Pons (tissue), 1 donor: Measurements from ENCODE around the gene JAKMIP1.

Source experiments
- DNase-seq: peaks from one replicate; pipeline ENCODE4 v3.0.0-alpha.2; 2016; ENCODE audit warnings: low spot score

The JAKMIP1 gene

DNA sequence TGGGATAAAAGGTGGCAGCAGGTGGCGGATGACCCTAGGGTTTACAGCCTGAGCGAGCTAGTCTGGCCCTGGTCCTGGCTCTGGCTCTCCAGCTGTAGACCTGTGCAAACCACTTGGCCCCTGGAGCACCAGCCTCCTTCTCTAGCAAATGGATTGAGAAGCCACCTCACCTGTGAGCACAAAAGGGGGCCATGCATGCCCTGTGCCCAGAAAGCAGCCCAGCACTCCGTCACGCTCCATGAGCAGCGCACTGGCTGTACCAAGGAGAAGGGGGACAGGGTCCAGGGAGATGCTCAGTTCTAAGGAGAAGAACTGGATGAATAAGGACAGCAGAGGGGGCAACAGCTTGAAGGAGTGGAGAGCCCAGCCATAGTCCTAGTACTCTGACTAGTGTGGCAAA, 135.2 kb downstream of the JAKMIP1 start:
- DNase-seq, result no peak

DNA sequence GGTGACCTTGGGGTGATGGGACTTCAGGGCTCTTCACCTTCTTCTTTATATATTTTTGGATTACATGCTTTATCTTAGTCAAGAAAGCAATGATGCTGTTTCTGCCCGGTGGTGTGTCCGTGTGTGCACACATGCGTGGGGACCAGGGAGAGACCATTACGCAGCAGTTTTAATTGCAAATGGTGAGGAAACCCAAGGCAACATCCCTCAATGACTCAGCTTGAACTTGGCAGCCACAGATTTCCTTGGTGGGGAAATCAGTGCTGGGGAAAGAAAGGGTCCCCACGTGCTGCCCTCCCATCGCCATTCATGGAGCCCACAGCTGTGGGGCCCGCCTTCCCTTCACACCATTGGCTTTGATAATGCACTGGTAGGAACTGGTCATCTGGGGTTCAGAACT, 136.0 kb downstream of the JAKMIP1 start:
- DNase-seq, result no peak

DNA sequence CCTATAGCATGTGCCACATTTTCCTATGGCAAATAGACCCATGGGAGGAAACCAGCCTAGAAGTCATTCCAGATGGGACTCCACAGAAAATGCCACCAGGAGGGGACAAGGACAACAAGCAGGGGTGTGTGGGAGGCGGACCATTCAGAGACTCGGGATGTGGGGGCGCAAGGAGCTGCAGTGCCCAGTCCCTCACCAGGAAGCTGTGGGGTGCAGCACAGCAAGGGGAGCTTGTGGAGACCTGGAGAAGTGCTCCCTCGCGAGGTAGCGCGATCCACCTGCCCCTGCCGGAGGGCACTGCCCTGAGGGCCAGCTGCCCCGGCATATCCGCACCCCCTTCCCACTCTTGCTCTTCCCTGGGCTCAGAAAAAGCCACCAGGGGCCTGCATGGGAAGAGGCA, 136.7 kb downstream of the JAKMIP1 start:
- DNase-seq, result no peak

DNA sequence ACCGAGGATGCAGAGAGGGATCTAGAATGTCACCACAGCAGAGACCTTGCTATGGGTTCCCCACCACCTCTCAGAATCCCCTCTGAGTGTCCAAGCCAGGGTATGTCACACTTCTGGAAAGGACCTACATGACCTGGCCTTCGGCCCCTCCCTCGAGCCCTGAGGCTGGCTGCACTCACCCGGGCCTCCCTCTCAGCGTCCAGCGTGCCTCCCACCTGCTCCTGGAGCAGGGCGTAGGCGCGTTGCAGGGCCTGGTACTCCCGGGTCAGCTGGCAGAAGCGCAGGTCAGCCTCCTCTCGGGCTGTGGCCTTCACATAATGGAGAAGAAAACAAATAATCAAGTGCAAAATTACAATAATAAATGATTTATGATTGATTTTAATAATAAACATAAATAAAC, 138.2 kb downstream of the JAKMIP1 start:
- no peak for DNase-seq

DNA sequence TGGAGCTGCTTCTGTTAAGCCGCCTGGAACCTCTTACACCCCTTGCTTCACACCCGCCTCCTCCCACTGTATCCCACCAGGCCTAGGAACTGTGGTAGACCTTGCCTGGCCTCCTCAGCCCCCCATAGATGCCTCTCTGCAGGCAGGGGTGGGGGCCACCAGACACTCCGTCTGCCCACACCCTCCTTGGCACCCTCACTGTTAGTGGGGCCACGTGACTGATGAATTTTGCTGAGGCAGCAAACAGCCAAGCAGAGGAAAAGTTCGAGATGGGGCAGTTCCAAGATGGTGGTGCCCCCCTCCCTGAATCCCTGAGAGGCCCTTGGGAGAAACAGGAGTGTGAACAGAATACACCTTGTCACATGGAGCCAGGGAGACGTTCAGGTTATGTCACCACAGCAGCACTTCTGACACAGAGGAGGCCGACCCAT, 141.0 kb downstream of the JAKMIP1 start:
- DNase-seq, result no peak

DNA sequence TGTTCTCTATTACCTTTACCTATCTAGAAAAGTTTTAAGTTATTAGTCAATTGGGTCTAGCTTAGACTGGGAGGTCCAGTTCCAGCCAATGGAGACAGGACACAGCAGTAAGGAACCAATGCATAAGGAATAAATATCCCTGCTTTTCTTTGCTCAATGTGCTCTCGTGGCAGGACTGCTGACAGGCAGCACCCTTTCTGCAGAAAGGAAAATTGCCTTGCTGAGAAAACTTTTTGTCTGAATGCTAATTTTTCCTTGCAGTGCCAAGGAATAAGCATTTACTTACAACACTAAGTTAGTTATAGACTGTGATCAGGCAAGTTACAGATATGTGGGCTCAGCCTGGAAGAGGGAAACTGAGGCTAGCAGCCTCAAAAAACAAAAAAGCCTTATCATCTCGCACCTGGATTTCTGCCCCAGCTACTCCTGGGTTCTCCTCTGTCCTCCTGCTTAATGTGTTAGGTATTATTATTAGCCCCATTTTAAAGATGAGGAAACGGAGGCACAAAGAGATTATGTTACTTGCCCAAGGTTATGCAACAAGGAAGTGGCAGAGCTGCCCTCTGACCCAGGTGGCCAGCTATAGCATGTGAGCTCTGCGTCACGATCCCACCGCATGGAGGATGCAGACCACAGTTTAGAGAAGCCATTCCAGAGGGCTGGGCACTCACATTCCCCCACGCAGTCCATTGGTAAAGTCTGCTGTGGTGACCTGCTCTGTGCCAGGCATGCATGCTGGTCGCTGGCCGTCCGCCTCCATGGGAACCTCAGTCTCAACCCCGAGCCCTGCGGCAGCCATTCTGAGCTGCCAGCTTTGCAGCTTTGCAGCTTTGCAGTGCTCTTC, 141.6 kb downstream of the JAKMIP1 start:
- DNase-seq, result no peak

DNA sequence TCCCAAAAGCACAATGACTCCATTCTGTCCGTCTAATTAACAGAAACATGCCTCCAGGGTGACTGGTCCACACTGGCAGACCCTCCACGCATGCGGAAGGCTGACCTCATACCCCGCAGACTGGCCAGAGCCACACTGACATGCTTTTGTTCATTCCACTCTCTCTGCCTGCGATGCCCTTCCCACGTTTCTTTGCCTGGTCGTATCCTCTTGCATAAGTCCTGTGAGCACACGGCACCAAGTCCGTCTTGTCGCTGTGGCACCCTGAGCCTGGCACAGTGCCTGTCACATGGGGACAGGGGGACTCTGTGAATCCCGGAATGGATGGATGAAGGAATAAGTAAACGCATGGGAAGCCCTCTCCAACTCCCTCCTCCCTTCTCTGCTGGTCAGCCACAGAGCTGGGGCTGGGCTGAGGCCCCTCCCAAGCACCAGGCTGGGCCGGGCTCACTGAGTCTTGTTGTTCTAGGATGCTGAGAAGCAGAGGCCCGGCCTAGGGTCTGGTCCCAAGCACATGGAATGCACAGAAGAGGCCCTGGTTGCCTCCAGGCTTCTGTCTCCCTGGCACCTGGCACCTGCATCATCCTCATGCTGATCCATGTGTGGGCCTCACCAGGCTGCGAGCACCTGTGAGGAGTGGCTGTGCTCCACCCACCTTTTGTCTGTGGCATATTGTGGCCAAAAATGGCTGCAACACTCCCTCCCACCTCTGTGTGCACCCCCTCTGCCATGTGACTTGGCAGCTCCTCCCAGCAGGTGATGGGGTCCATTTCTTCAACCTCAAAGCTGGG, 143.2 kb downstream of the JAKMIP1 start:
- DNase-seq, result peak; percentile 20

DNA sequence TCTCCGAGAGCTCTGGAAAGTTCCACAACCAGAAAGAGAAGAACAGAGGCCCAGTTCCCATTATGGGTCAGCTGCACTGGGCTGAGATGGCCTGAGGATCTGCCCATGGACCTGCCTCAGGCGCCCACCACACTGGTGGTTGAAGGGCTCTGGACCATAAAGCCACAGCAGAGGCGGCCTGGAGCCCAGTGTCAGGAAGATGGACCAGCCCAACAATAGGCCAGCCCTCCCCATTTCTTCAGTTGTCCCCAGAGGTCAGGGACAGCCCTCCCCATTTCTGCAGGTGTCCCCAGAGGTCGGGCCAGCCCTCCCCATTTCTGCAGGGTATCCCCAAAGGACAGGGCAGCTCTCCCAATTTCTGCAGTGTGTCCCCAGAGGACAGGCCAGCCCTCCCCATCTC, 144.9 kb downstream of the JAKMIP1 start:
- DNase-seq, result no peak

DNA sequence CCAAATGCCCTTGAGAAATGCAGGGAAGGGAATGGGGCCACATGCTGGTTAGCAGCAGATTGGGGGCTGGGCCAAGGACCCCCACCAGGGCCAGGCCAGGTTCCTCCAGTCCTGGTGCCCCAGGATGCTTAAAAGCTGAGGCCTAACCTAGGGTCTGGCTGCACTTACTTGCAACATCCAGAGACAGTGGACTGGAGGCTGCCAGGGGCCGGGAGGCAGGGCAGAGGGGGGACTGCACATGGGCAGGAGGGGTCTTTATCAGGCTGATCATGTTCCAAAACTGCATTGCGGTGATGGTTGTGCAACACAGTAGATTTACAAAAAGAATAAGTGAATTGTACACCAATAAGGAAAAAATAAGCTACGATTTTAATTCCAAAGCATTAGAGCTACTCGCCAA, 145.3 kb downstream of the JAKMIP1 start:
- no peak for DNase-seq

DNA sequence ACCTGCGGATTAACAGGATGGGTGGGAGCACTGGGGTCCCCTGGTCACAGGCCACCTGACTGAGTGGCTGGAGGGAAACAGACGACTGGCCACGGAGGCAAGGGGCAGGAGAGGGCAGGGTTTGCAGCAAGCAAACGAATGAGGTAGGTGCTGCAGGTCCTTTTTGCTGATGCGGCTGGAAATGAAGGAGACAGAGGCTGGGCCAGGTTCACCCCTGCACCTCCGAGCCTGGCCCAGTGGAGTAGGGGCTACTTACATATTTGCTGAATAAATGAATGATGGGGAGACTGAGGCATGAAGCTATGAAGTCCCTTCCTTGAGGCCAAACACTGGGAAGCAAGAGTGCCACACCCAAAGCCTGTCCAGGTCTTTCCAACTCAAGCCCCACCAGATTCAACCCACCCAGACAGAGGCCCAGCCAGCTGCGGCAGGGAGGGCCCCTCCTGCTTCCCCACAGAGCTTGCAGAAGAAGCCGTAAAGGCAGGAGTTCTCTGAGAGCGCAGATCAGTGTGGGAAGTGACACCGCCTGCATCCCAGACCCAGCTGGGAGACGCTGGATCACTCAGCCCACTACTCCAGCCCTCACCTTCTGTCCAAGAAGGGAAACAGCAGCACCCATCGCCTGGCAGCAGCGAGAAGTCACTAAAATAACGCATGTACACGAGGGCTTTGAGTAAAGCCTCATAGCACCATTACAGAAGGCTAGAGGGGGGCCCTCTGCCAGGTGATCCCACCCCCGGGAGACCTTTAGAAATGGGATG, 146.0 kb downstream of the JAKMIP1 start:
- no peak for DNase-seq

DNA sequence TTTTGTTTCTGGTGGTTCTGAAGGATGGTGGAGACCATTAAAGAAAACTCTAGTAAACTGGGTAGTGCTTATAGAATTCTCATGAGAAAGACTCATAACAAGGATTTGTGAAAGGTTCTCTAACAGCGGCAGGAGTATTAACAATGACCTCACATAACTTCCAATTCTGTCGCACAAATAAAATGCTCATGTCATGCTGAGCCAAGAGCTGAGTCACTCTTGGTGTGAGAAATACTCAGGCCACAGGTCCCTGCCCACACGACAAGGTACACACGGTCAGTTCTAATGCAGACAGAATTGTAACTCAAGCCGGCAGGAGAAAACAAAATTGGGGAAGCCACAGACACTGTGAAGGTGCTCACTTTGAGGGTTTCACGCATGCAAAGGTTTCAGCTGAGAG, 147.7 kb downstream of the JAKMIP1 start:
- no peak for DNase-seq

DNA sequence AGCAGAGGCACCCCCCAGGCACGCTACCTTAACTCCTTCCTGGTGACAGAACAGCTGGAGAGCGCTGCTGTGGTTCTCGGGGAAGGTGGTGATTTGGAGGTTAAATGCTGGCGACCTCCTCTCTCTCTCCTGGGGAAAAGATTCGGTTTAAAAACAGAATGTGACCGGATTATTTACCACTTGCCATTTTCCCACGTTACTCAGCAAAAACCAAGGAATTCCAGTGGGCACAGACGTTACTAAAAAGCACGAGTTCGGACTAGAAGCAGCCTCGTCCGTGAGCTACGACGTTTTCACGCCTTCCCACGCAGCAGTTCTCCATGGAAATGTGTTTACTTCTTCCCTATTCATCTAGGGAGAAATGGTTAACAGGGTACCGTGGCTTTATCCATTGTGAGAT, 149.8 kb downstream of the JAKMIP1 start:
- no peak for DNase-seq

DNA sequence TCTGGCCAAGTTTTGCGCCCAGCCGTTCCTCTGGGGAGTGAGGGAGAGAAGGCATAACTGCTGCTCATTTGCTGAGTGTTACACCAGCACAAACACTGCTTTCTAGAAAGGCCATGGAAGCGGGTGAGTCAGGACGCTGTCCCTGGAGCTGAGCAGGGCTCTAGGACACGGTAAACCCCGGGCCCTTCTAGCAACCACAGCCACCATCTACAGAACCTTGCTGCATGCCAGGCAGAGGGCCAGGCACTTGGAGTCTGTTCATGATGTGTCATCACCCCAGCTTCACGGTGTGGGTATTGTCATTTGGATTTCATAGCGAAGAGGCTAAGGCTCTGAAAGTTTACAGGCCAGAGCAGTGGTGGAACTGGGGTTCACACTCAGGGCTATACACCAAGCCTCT, 150.4 kb downstream of the JAKMIP1 start:
- no peak for DNase-seq

DNA sequence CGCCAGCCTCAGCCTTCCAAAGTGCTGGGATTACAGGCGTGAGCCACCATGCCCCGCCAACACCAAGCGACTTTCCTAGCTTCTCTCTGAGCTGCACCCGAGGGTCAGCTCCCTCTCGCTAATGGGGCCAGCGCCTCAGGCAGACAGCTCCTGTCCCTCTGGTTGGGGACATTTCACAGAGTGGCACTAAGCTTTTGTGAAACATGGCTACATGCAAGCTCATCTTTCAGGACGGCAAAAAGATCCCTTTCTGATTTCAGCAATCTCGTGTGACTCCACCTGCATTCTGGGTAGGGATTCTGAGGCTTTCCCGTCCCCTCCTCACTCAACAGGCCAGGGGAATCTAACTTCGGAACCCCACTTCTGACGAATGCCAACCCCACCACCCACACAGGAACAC, 151.1 kb downstream of the JAKMIP1 start:
- DNase-seq, result no peak

DNA sequence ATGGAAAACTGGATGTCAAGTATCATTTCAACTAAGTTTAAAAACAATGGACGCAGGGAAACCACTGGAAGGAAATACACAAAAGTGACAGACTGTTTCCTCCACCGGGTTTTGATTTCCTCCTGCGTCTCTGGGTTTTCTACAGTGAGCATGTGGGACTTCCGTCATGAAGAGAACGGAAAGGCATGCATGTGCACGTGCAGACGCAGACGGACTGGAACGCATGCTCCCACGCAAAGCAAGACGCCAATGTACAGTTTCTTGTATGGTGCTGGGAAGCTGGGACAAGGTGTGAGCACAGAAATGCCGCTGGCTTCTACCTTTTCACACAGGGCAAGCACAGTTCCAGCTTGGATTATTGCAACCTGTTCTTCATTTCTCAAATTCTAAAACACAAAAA, 151.8 kb downstream of the JAKMIP1 start:
- DNase-seq, result no peak

DNA sequence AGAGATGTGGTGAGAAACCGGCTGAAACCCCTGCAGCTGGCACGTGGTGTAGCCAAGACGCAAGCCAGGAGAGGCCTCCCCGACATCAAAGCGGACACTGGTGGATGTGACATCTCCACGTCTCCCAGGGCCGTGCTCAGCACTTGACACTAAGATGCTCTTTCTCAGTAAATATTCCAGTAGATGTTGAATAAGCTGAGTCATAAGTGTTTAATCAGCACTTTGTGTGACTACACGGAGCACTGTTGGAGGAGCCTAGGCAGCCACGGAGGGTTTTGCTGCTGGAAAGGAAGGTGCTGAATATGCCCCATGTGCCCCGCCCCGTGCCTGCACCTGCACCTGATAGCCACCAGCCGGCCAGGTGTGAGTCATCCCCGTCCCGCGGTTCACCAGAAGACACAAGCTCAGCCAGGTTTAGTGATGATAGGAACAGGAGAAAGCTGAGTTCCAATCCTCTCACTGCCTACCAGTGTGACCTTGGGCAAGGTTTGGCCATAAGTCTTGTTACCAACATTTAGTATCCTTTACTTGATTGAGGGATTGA, 153.1 kb downstream of the JAKMIP1 start:
- no peak for DNase-seq

DNA sequence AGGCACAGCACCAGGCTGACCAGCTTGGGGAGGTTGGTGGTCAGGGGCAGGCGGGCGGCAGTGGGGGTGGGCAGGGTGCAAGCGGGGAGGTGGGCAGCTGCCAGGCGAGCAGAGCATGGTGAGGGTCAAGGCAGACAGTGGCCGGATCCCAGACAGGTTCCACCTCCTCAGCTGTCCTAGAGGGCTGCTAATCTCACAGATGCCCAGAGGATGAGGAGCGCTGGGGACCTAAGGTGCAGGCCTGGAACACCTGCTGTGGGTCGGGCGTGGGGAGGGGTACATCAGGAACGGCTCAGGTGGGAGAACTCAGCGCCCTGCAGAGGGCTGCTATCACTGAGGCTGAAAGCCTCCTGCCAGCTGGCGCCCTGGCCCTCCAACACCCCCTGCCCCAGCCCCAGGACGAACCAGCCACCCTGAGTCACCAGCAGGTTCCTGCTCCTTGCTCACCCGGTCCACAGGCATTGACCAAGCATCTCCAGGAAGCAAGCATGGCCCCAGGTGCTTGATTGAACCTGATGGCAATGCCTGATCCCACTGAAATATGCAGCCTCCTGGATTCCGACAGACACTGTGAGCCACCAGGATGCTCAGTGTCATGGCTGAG, 153.7 kb downstream of the JAKMIP1 start:
- no peak for DNase-seq

DNA sequence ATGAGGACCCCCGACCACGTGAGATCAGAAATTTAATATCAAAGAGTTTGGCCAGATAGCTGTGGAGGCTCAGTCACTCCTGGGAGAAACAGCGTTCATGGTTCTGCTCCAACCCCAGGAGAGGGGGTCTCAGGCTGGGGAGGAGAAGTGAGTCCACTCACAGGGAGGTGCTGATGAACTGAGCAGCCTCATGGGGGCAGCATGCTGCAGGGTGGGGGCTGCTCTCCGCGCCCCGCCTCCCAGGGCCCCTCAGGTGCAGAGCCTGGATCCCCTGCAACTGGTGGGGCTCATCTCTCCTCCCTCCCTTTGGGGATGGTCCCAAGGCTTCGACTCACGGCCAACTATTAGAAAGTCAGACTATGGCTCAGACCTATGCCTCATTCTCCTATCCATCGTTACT, 155.5 kb downstream of the JAKMIP1 start:
- no peak for DNase-seq

DNA sequence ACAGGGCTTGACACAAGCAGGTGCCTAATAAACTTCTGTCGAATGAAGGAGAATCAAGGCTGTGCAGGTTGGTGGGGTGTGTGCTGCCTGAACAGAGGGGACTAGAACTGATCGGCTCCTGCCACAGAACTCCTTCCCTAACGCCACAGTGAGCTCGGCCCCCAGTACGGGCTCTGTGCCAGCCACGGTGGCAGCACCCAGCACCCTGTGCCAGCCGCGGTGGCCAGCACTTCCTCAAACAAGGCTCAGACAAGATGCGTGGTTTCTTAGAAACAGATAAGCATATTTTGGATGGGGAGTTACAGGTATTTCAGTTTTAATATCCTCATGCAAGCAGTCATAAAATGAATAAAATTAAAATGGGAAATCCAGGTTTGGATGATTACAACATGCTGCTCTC, 156.1 kb downstream of the JAKMIP1 start:
- DNase-seq, result no peak

DNA sequence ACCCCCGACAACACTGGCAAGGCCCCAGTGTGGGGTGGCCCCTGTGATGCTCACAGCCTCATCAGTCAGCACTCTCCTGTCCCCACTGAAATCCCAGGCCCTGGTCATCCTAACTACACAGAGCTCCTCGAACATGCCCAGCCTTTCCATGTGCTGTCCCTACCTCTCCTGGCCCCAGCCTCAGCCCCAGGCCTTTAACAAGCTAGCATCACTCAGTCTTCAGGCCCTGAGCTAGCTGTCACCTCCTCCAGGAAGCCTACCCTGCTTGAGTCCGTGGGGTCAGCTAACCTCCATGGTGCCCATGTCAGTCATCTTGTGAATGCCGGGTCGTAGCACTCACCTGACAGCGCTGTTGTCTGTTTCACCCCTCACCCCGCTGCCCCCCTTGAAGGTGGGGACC, 156.5 kb downstream of the JAKMIP1 start:
- DNase-seq, result no peak

DNA sequence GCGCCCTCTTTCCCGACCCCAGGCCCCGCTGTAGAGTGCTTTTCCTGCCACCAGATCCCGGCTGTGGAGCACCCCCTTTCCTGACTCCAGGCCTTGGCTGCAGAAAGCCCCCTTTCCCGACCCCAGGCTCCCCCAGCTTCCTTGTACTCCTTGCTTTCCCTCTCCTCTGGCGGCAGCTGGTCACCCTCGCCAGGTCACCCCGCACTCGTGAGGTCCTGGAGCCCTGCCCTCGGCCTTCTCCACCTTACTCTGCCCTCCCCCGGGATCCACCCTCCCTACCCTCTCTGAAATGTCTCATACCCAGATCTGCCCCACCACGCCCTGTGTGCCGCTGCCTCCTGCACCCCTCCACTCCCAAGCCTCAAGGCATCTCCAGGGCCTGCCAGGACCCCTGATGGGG, 157.2 kb downstream of the JAKMIP1 start:
- no peak for DNase-seq
